K562 (cell line): Measurements from ENCODE around the gene CD244. TPM values are rescaled to one million over a fixed set of nuclear protein-coding genes. Genes with fewer than 3 reads are reported as not detected.

Source experiments
- ATAC-seq: fragments of 200-7000 bp; cut with Tn5 transposase; 3 replicates; pipeline ENCODE4 v1.9.1; 2020; ENCODE audit warnings: moderate library complexity
- BruUV-seq: library from RNA; stranded (reverse); fragments of 400-500 nt; replicated peaks from 2 replicates; lab custom pipeline; 2021; lab: Mats Ljungman, UMichigan
- CTCF ChIA-PET: fragments of 300-600 bp; formaldehyde crosslinking; extraction: SDS; loops from one replicate; lab custom pipeline; 2021; ENCODE audit warnings: low intra/inter-chr PET ratio; lab: Yijun Ruan, JAX
- POLR2A ChIA-PET: fragments of 300-600, 350-650 bp; sonication (Branson Sonifier 250); formaldehyde crosslinking; extraction: SDS; loops from one replicate; lab custom pipeline; 2021; ENCODE audit warnings: antibody characterized with exemption, inconsistent platforms; lab: Yijun Ruan, JAX
- DNase-seq, 4 experiments: peaks; one replicate each; pipeline versions ENCODE4 v3.0.0 to v3.0.0-alpha.2; 2011 to 2018; ENCODE audit warnings: low spot score in 3 of 4, mixed read lengths in 3 of 4; ENCODE audit errors: extremely low read depth in 1 of 4
- FAIRE-seq: peaks from 2 replicates; lab custom pipeline; 2011; peaks lifted over from hg19 to GRCh38; lab: Jason Lieb, UNC
- H2AFZ ChIP-seq: 2 replicates; pipeline ENCODE4 v1.6.0; 2011; ENCODE audit warnings: low read depth, low read length, control low read depth, inconsistent platforms
- H3K27ac ChIP-seq: fragments of 200-600 bp; 3 replicates; pipeline ENCODE4 v1.8.0; 2011; ENCODE audit warnings: low read depth, mild to moderate bottlenecking, control low read depth, inconsistent platforms, low read length, moderate library complexity, mixed read lengths; ENCODE audit errors: extremely low read depth
- H3K27me3 ChIP-seq, 2 experiments: fragments of 300-600 bp in 1 of 2; 2 replicates in 1 of 2; 3 replicates in 1 of 2; pipeline versions ENCODE4 v1.6.0 to v1.8.0; 2011; ENCODE audit warnings: inconsistent platforms in 2 of 2, low read length in 2 of 2, mild to moderate bottlenecking in 1 of 2, mixed read lengths in 1 of 2, moderate library complexity in 1 of 2; ENCODE audit not compliant: control insufficient read depth in 2 of 2, insufficient read depth in 2 of 2
- H3K36me3 ChIP-seq: fragments of 300-600 bp; 3 replicates; pipeline ENCODE4 v1.8.0; 2011; ENCODE audit warnings: mild to moderate bottlenecking, low read length, inconsistent platforms; ENCODE audit not compliant: control insufficient read depth, insufficient read depth
- H3K4me1 ChIP-seq, 2 experiments: fragments of 200-600 bp in 1 of 2; replicated peaks in 1 of 2; 2 replicates in 1 of 2; 3 replicates in 1 of 2; pipeline versions ENCODE4 v1.5.1 to v1.8.0; 2011; ENCODE audit warnings: inconsistent platforms in 2 of 2, low read length in 2 of 2, mild to moderate bottlenecking in 1 of 2, mixed read lengths in 1 of 2, moderate library complexity in 1 of 2; ENCODE audit not compliant: control insufficient read depth in 2 of 2, insufficient read depth in 2 of 2
- H3K4me2 ChIP-seq: 2 replicates; pipeline ENCODE4 v1.6.1; 2011; ENCODE audit warnings: low read length, control low read depth, inconsistent platforms, mixed read lengths; ENCODE audit not compliant: insufficient read depth
- H3K4me3 ChIP-seq: fragments of 200-600 bp; sonication (generic), shearing (Covaris generic); 2 replicates; pipeline ENCODE4 v1.5.1; 2016; ENCODE audit warnings: control low read depth, inconsistent platforms
- H3K79me2 ChIP-seq: fragments of 200-600 bp; 3 replicates; pipeline ENCODE4 v1.8.0; 2011; ENCODE audit warnings: low read length, inconsistent platforms; ENCODE audit not compliant: control insufficient read depth, insufficient read depth
- H3K9ac ChIP-seq, 2 experiments: 2 replicates each; pipeline versions ENCODE4 v1.6.0 to v1.6.1; 2011; ENCODE audit warnings: low read depth in 2 of 2, low read length in 2 of 2, control low read depth in 1 of 2, inconsistent platforms in 1 of 2, mild to moderate bottlenecking in 1 of 2, mixed read lengths in 1 of 2; ENCODE audit not compliant: insufficient read depth in 1 of 2
- H3K9me1 ChIP-seq: one replicate; pipeline ENCODE4 v1.6.0; 2011; ENCODE audit warnings: inconsistent platforms, mild to moderate bottlenecking, low read length, moderate library complexity; ENCODE audit not compliant: control insufficient read depth, insufficient read depth
- H3K9me3 ChIP-seq: replicated peaks from 2 replicates; pipeline ENCODE4 v1.5.1; 2011; ENCODE audit warnings: low read depth, low read length, inconsistent platforms; ENCODE audit not compliant: control insufficient read depth, insufficient read depth
- H4K20me1 ChIP-seq: replicated peaks from 2 replicates; pipeline ENCODE4 v1.6.1; 2011; ENCODE audit warnings: low read length, inconsistent platforms, mixed read lengths; ENCODE audit not compliant: control insufficient read depth, insufficient read depth
- BHLHE40 ChIP-seq: IDR thresholded peaks from 2 replicates; pipeline ENCODE4 v1.6.1; 2011; ENCODE audit warnings: low read length, improper control_type of control experiment
- CBX8 ChIP-seq: fragments of 200-600 bp; sonication (generic); IDR thresholded peaks from 2 replicates; pipeline ENCODE4 v1.6.1; 2012; ENCODE audit warnings: borderline replicate concordance, mixed run types, low read depth, mild to moderate bottlenecking, moderate library complexity, mixed read lengths, low read length, control low read depth, inconsistent platforms; ENCODE audit not compliant: poor library complexity, severe bottlenecking; ENCODE audit errors: extremely low read depth
- CLOCK ChIP-seq: fragments of 250-450 bp; sonication (Bioruptor Pico); IDR thresholded peaks from 2 replicates; pipeline ENCODE4 v1.4.0; 2020; ENCODE audit warnings: mild to moderate bottlenecking, moderate library complexity, borderline replicate concordance
- CREB5 ChIP-seq: fragments of 250-450 bp; sonication (Bioruptor Pico); IDR thresholded peaks from 2 replicates; pipeline ENCODE4 v1.5.0; 2020; ENCODE audit warnings: mild to moderate bottlenecking
- CREM ChIP-seq: IDR thresholded peaks from 2 replicates; pipeline ENCODE4 v1.6.1; 2014; ENCODE audit warnings: antibody characterized with exemption, low read depth
- ETS1 ChIP-seq: conservative IDR thresholded peaks from 2 replicates; pipeline ENCODE4 v1.6.1; 2011; ENCODE audit warnings: low read depth, mild to moderate bottlenecking, low read length; ENCODE audit not compliant: control insufficient read depth
- MYC ChIP-seq, 2 experiments: fragments of 250-450 bp in 1 of 2; sonication (Bioruptor Pico) in 1 of 2; IDR thresholded peaks; 2 replicates each; pipeline versions ENCODE4 v1.5.1 to v1.6.1; 2012 to 2021; ENCODE audit warnings: low read depth in 2 of 2, borderline replicate concordance in 1 of 2, improper control_type of control experiment in 1 of 2, low read length in 1 of 2, mild to moderate bottlenecking in 1 of 2, moderate library complexity in 1 of 2
- U2AF1 ChIP-seq: fragments of 200-400 bp; formaldehyde crosslinking; optimal IDR thresholded peaks from 2 replicates; pipeline ENCODE3; 2017; ENCODE audit warnings: mild to moderate bottlenecking, low read depth, low read length, moderate library complexity
- ZNF197 ChIP-seq: fragments of 200-800 bp; sonication (Bioruptor generic); IDR thresholded peaks from 2 replicates; pipeline ENCODE4 v1.6.1; 2016; ENCODE audit warnings: low read depth, missing genetic modification characterization, missing compliant biosample characterization
- ZNF274 ChIP-seq: IDR thresholded peaks from 2 replicates; pipeline ENCODE4 v1.6.1; 2011; ENCODE audit warnings: low read depth, mild to moderate bottlenecking, low read length, moderate library complexity, borderline replicate concordance
- ZNF785 ChIP-seq: fragments of 250-450 bp; sonication (Bioruptor Pico); IDR thresholded peaks from 2 replicates; pipeline ENCODE4 v1.4.0; 2020; ENCODE audit warnings: mild to moderate bottlenecking
- WGBS: fragments of 100-300 bp; shearing (Covaris generic); methylation state at CpG from one replicate; pipeline ENCODE4 v1.1.6; 2016; ENCODE audit warnings: low coverage, mixed read lengths; ENCODE audit not compliant: insufficient coverage; ENCODE audit errors: missing lambda C conversion rate; 5-methylcytosine and 5-hydroxymethylcytosine counted together
- in situ Hi-C: fragments of 300-500 bp; cut with MboI; formaldehyde crosslinking; loops from 4 replicates; pipeline ENCODE4 v1.15.0; 2018; ENCODE audit warnings: inconsistent platforms, mixed read lengths
- intact Hi-C: fragments of 100-400 bp; cut with micrococcal nuclease; formaldehyde crosslinking; loops from 2 replicates; pipeline ENCODE4 v1.14.2; 2022
- polyA plus RNA-seq, 8 experiments: library from polyadenylated mRNA; depleted of rRNA in 4 of 8; stranded (reverse) in 5 of 8; unstranded in 3 of 8; fragments of >200 nt; fragmentation: Nextera tagmentation in 2 of 8; fragmentation: Illumina TruSeq in 1 of 8; extraction: Ambion mirVana in 2 of 8; extraction: Trizol in 1 of 8; gene quantifications; 2 replicates each; pipeline versions ENCODE4 v1.2.1 to v1.2.3, GENCODE V29; 2011 to 2014; ENCODE audit warnings: inconsistent platforms in 1 of 8, missing spikeins in 1 of 8
- total RNA-seq, 7 experiments: library from RNA; depleted of rRNA in 6 of 7; stranded (reverse); fragments of >200 nt in 6 of 7; fragmentation: Illumina TruSeq in 2 of 7; extraction: Trizol in 2 of 7; gene quantifications; 2 replicates each; pipeline versions ENCODE4 v1.2.1 to v1.2.3, GENCODE V29; 2011 to 2021; ENCODE audit warnings: low replicate concordance in 1 of 7

Gene CD244
- total and polyA plus RNA-seq, 9 of the 15 experiments (the other 6 are each of a cell fraction or from before 2014, with no cell fraction given) = not detected

- no peak overlapping the region for H2AFZ ChIP-seq
- H3K9ac ChIP-seq = no peak overlapping the region
- no peak for FAIRE-seq
- ChIA-PET POLR2A (interaction anchor here (0.6 to 1.2 kb wide), 3 partner anchors 11 to 163 kb away, joined by 3 to 6 read pairs (median 3); no protein-coding TSS in a partner anchor), CTCF (interaction anchor here (2.3 kb wide), 1 partner anchor 115 kb away, joined by 18 read pairs; no protein-coding TSS in a partner anchor)
- 0 out of 5 replicates have a peak, but pooled peaks cover 0 to 3% of the 10 kb centered on the region in 2 experiments for H3K4me1 ChIP-seq
- H3K4me2 ChIP-seq = no peak overlapping the region
- ATAC-seq = no peak
- H3K9me1 ChIP-seq = no peaks in the 10 kb centered on the region
- no peaks in the 10 kb centered on the region for H3K36me3 ChIP-seq
- H3K27me3 ChIP-seq = peaks cover 2 to 25% of the 10 kb centered on the region in 2 experiments; a peak in 2 of 5 replicates
- H3K9me3 ChIP-seq = no peaks in the 10 kb centered on the region
- no peaks in the 10 kb centered on the region for H4K20me1 ChIP-seq
- H3K4me3 ChIP-seq = no peak overlapping the region
- no peak for DNase-seq
- WGBS = 5% methylated on average over 3 of the region's 3 CpGs
- no peaks in the 10 kb centered on the region for H3K79me2 ChIP-seq
- in situ Hi-C loops (loop anchor here (5.0 to 25.0 kb wide), 2 partner anchors 116 to 251 kb away; partner anchors contain the start of genes ITLN2, KLHDC9 and NECTIN4), intact Hi-C loops (loop anchor here (5.0 to 10.0 kb wide), 2 partner anchors 261 to 338 kb away; partner anchors contain the start of genes B4GALT3 and KLHDC9)
- BruUV-seq = no TSS peak
- H3K27ac ChIP-seq = no peak overlapping the region
- TF ChIP-seq CREB5 (CRISPR knock-in tag) (no peak), BHLHE40 (no peak), CREM (no peak), ZNF785 (no peak), U2AF1 (no peak), CLOCK (CRISPR knock-in tag) (no peak), ETS1 (no peak), ZNF197 (CRISPR knock-in tag) (no peak), MYC (IDR thresholded peaks at IDR 0.05; ENCODE audit: low read depth, low read length) (no peak), MYC (CRISPR knock-in tag; IDR thresholded peaks at IDR 0.05; ENCODE audit: borderline replicate concordance, low read depth) (no peak), ZNF274 (no peak), CBX8 (no peak)
These were observed 26.1 kb downstream of the CD244 start for GRCh38 chr1:160836561-160836960.
